ENCODE data around the gene TMEM51.
A peak's percentile ranks its signal among the peaks of the same experiment; 100 is the strongest.

TMEM51 gene, protein sequence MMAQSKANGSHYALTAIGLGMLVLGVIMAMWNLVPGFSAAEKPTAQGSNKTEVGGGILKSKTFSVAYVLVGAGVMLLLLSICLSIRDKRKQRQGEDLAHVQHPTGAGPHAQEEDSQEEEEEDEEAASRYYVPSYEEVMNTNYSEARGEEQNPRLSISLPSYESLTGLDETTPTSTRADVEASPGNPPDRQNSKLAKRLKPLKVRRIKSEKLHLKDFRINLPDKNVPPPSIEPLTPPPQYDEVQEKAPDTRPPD

DNA sequence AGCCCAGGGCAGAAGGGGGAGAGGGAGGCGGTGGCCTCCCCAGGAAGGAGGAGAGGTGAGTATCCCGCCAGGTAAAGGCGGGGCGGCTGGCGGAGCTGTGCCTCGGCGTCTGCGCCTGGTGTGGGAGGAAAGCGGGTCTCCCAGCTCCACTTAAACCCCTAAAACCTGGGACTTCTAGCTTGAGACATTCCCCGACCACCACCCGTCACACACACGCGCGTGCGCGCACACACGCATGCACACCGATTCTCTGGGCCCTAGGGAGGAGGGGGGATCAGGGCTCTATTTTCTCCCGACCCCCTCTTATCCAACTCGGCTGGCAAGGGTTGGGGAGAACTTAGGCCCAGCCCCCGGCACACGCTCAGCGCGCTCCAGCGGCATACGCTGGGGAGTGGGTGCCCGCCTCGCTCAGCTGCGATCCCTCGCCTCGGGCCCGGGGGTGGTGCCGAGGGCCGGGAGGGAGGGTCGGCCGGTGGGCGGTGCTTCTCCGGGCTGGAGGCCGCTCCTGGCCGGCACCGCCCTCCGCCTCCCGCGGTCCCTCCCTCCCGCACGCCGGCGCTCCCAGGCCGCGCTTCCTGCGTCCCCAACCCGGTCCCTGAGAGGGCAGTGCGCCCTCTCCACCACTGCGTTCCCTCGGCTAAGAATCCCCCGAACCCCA, at the start of gene TMEM51:
Gene TMEM51 (plus strand): TSS at position 564 of the 658 bp plus-strand sequence. CDS start 61,341 bp downstream, outside the sequence.
- peak in 28 of 51 donors; percentile 9 to 62 (median 26) for DNase-seq

- no peak for DNase-seq
Observed at GRCh38 chr1:15103906-15104305, 49.6 kb upstream of the TMEM51 start.

- DNase-seq, result no peak
Observed at GRCh38 chr1:15104768-15105167, 48.8 kb upstream of the TMEM51 start.

DNA sequence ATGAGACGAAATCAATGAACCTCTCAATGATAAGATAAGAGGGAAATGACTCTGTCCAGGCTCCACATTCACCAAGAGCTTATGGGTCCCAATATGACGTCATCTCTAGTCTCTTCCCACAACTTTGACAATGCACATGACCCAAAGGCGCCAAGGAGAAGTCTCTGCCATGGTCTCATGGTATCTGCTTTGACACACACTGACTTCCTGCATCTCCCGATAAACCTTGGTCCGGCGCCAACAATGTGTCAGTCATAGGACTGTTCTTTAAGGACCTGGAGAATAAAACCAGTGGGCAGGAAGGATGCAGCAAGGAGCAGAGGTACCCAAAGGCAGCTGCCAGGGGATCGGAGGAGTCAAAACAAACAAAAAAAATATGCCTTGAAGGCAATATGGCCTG, 46.9 kb upstream of the TMEM51 start:
- no peak for DNase-seq

- no peak for DNase-seq
Observed at GRCh38 chr1:15107058-15107687, 46.4 kb upstream of the TMEM51 start.

DNA sequence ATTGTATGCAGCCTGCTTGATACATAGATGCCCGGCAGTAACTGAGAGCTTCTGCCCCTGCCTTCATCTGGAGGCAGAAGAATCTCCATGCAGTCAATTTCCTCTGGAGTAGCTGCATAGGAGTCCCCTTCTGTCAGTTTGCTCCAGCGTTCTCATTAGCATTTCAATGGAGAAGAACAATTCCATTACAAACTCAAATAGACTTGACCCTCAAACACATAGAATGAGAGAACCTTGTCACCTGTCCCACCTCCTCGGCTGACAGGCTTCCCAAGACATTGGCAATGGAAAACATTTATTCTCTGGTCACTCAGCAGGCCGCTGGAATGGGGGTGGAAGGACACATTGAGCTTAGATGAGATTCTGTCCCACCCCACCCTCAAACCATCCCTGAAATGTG, 45.6 kb upstream of the TMEM51 start:
- no peak for DNase-seq

- DNase-seq, result no peak
Observed at GRCh38 chr1:15110128-15110866, 43.2 kb upstream of the TMEM51 start.

GRCh38 chr1:15110867-15111230, 42.7 kb upstream of the TMEM51 start:
- DNase-seq, result no peak

DNA sequence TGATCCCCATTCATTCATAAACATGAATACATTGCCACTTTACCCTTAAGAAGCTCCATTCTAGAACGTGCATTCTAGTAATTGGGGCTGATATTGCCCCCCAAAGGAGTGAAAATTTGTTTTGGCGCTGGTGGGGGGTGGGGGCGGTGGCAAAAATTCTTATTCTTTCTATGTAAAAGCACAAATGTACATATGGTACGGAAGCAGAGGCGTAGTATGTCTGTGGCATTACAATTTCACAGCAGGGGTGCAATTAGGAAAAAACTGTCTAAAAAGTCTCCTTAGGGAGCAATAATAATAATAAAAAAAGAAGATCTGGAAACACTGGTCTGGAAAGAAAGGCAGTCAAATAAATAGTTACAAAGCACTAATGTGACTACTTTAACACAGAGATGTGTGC, 40.4 kb upstream of the TMEM51 start:
- no peak for DNase-seq

- no peak for DNase-seq
Observed at GRCh38 chr1:15114884-15115283, 38.7 kb upstream of the TMEM51 start.

- DNase-seq, result no peak
Observed at GRCh38 chr1:15115542-15116330, 37.8 kb upstream of the TMEM51 start.

- DNase-seq, result no peak
Observed at GRCh38 chr1:15116966-15117365, 36.6 kb upstream of the TMEM51 start.

DNA sequence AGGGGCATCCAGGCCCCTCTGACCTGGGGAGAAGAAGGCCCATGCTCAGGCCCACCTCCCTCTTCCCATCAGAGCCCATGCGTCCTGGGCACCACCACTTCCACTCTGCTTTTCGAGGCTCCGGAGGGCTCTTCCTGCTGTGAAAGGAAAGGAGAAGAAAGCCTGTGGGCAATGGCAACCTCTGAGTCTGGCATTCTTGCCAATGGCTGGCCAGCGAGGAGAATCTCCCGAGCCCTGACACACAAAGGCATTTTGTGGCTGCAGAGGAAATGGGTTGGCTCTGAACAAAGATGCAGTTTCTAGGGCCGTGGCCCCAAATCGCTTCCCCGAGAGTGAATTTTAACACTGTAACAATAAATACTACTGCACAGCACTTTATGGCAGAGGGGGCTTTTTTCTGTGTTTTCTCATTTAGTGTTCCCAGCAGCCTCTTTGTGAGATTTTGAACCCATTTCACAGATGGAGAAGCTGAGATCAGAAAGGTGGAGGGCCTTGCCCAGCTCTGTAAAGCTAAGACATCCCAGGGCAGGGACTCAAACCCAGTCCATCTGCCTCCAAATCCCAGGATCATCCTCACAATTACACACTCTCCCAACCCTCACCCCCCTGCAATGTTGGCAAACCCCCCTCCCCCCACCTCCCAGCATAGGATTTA, 35.7 kb upstream of the TMEM51 start:
- DNase-seq, result no peak

DNA sequence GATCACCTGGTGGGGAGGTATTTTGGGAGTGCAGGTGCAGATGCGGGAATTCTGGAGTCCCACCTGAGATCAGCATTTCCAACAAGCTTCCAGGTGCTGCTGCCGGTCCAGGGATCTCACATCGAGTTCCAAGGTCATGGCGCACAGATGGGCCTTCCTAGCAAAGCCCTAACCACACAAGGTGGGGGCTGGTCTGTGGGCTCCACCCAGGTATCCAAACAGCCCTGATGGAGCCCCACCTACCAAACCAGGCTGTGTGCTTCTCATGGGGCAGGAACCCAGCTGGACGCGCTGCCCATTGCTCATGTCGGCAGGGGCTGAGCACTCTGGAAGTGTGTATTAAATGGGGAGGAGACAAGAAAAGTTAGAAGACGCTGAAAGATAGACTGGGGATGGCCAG, 35.0 kb upstream of the TMEM51 start:
- no peak for DNase-seq

DNA sequence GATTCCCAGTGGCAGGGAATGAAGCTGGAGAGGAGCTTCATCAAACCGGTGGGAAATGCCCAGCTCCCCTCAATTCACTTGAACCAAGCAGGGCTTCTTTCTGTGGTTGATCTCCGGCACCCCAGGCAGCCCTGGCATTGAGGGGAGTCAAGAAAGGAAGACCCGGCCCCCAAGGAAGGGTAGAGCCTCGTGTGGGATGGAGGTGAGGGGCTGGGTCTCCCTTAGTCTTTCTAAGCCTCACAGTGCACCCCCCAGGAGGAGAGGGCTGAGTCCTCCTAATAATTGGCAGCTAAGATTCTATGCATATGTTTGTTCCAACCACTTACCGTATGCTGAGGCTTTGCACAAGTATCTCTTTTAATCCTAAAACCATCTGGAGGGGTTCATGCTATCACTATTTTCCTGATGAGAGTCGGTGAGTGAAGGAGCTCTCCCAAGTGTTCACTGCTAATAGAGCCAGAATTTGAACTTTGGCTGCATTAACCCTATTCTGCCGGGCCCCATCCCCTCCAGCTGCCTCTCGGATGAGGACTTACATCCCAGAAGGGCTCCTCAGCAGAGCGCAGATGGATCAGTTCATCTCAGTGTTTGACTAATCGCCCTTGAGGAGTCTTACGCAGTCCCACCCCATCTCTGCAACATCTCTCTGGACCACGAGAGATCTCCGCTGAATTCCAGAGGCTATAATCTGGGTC, 33.1 kb upstream of the TMEM51 start:
- DNase-seq, result no peak

DNA sequence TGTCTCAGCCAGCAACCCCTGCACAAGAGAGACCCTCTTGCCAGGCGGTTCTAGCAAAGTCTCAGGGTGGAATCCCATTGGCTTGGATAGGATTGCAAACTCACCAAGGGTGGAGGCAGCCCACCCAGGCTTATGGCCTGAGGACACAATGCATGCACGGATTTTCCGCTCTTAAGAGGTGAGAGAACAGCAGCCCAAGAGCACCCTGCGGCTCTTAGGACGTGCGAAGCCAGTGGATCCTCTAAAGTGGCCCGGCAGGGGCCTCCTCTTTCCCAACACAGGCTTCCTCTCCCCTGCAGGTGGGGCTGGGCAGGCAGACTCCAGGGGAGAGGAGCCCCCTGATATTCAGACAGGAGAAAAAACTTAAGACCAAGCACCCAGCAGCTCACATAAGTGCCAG, 31.2 kb upstream of the TMEM51 start:
- no peak for DNase-seq

- DNase-seq, result no peak
Observed at GRCh38 chr1:15123270-15123669, 30.3 kb upstream of the TMEM51 start.

DNA sequence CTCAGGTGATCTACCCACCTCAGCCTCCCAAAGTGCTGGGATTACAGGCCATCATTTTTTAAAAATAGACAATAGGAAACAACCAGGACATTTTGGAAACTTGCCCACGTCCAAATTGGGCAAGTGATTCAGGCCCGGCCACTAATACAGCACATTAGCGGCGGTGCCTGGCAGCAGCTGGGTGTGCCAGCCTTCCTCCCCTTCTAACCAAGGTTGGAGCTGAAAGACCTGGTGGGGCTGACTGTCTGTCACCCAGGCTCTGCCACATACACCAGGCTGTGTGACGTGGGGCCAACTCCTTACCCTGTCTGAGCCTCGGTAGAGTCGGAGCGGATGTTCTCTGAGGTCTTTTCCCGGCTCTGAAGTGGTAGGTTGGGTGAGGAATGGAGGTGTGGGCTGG, 29.6 kb upstream of the TMEM51 start:
- DNase-seq, result no peak

DNA sequence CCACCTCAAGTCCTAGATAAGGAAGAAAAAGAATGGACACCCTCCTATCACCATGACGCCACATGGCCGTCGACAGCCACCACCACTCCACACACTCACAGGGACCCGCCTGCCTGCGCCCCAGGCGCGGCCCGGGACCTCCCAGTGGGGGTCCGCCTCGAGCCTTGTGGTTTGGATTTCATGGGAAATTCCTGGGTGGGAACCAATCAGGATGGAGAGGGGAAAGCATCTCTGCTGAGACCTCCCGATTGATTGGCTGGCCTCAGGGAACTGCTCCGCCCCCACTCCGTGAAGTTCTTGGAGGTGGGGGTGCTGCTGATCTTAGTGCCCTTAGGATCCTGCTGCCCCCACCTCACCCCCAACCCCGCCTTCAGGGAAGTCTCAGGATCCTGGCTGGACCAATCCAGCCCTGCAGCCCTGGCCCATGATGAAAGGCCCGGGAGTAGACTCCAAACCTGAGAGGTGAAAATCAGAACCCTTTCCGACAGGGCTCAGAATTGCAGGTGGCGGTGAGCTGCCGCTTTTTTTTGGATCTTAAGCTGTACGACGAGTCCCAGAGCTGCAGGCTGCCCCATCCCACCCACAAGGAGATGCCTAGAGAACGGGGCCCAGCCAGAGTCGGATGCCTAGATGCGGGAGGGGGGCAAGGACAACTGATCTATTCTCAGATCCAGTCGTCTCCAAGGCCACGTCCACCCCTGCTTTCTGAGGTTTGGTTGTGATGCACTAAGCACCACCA, 29.0 kb upstream of the TMEM51 start:
- DNase-seq, result no peak

Data from hypothalamus (tissue), 51 donors.